HuH-7 (cell line): ENCODE data around the gene TRMT61A.

Source experiments
- DNase-seq: peaks from one replicate; pipeline ENCODE4 v3.0.0; 2011; ENCODE audit warnings: low spot score

The TRMT61A gene

DNA sequence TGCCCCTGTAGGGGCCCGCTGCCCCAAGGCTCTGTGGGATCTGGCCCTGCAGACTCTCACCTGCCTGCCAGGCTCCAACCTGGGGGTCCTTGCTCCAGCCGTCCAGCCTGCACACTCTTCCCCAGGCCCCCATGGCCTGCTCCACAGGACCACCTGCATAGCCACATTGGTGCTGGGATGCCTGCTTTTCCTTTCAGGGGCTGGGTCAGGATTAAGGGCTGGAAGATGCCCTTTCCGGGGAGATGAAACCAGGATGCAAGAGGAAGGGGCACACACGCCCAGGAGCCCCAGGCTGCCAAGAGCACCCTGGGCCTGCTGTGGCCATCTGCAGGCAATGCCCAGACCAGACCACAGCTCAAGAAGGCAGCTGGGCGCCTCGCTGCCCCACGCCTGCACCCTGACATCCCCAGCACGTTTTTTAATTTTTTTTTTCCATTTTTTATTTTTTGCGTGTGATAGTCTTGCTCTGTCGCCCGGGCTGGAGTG, 18.5 kb downstream of the TRMT61A start:
- DNase-seq: no peak

- no peak for DNase-seq
These were observed 19.0 kb downstream of the TRMT61A start for GRCh38 chr14:103547941-103548462.

GRCh38 chr14:103548463-103549351, 19.7 kb downstream of the TRMT61A start:
- DNase-seq: no peak

GRCh38 chr14:103549361-103550311, 20.6 kb downstream of the TRMT61A start:
- DNase-seq: peak; percentile 94

GRCh38 chr14:103550451-103551337, 21.7 kb downstream of the TRMT61A start:
- DNase-seq: no peak

GRCh38 chr14:103551338-103551762, 22.4 kb downstream of the TRMT61A start:
- DNase-seq: no peak

- no peak for DNase-seq
These were observed 23.2 kb downstream of the TRMT61A start for GRCh38 chr14:103552011-103552845.

GRCh38 chr14:103552846-103553210, 23.8 kb downstream of the TRMT61A start:
- no peak for DNase-seq

DNA sequence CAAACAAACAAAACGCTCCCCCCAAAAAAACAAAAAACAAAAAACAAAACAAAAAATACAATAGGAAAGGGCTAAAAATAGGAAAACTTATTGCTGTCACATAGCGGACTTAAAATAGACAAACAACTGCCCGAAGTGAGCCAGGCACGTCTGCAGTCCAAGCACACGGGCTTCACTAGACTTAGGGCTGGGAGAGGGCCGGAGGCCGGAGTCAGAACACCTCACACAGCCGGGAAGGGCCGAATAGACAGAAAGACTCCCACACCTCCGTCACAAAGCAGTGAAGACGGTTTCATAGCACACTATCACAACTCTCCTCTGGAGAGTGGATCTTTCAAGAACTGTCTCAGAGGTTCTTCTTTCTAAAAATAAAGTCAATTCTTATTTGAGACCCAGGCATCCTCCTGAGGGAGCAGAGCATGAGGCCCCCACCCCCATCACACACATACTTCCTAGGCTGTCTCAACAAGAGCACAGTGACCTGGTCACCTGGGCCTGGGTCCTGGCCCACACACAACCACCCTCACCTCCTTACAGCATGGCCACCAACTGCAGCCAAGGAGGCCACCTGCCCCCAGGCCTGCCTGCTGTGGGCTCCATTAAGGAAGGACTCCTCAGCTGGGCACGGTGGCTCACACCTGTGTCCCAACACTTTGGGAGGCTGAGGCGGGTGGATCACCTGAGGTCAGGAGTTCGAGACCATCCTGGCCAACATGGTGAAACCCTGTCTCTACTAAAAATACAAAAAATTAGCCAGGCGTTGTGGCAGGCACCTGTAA, 26.8 kb downstream of the TRMT61A start:
- DNase-seq: no peak

- DNase-seq: no peak
These were observed 28.2 kb downstream of the TRMT61A start for GRCh38 chr14:103556946-103557758.

DNA sequence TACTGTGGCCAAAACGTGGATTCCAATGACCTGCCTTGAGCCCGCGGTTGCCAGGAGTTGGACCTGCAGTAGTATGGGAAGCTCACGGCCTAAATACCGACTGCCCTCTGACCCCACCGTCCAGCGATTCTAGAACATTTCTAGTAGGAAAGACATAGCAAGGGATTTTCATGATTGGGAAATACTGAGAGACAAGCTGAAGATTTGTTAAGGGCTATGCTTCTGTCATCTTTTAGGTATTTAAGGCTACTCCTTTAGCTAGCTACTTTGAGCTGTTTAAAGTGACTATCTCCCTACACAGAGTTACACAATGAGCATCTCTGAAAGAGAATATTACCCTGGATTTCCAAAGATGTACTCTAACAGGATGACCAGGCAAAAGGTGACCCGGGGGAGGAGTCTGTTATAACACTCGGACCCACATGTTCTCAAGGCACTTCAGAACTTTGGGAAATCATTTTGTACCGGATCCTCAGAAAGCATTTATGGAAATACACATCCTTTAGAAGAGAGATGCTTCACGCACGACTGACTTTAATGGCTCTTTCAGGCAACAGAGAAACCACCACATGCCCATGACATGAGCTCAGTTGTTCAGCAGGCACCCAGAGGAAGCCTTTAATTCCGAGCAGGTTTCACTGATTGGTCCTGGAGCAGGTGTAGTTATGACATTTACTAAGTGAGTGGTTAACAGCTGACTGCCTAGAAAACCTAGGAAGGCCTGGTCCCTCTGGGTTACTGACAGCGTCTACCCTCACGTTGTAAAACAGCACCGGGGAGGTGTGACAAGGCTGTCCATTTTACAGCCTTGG, 29.3 kb downstream of the TRMT61A start:
- DNase-seq: no peak

DNA sequence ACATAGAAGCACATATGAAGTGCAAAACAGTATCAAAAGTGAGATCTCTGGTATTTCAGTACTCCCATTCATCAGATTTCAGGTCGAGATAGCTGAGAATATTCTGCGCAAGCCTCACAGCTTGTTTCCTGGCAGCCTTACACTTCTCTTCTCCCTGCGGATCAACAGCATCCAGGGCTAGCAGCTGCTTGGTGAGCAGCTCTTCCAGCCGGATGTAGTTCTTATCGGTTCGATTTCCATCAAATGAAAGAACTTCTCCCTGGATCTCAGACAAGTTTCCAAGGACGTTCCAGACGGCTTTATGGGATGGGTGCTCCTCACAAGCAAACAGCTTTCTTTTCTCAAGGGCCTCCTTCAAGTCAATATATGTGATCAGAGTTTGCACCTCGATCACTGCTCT, 30.8 kb downstream of the TRMT61A start:
- no peak for DNase-seq

DNA sequence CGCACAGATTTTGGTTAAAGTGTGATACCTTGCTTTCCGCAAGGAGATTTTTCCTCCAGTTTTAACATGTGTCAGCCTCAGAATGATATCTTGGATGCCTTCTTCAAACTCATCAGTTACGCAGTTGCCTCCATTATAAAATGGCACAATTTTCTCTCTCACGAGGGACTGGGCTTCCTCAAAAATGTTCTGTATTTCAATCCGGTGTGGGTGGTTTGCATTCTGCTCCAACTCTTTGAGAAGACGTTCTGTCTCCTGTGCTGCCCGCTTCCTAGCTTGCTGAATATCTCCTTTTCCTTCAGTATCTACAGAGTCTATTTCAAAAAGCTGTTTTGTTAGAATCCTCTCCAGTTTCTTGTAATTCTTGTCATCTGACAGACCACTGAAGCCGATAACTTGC, 31.7 kb downstream of the TRMT61A start:
- no peak for DNase-seq

GRCh38 chr14:103561381-103562178, 32.6 kb downstream of the TRMT61A start:
- DNase-seq: no peak

DNA sequence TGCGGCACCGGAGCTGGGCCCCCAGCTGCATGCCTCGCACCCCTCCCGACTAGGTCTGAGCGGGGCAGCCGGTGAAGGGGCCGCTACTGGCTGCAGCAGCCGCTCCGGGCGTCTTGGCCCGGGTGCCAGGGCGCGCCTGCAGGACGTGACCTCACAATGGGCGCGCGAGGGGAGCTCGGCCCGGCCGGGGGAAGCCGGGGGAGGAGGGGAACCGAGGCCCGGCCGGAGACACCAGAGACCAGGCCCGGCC, 33.1 kb downstream of the TRMT61A start:
- no peak for DNase-seq

DNA sequence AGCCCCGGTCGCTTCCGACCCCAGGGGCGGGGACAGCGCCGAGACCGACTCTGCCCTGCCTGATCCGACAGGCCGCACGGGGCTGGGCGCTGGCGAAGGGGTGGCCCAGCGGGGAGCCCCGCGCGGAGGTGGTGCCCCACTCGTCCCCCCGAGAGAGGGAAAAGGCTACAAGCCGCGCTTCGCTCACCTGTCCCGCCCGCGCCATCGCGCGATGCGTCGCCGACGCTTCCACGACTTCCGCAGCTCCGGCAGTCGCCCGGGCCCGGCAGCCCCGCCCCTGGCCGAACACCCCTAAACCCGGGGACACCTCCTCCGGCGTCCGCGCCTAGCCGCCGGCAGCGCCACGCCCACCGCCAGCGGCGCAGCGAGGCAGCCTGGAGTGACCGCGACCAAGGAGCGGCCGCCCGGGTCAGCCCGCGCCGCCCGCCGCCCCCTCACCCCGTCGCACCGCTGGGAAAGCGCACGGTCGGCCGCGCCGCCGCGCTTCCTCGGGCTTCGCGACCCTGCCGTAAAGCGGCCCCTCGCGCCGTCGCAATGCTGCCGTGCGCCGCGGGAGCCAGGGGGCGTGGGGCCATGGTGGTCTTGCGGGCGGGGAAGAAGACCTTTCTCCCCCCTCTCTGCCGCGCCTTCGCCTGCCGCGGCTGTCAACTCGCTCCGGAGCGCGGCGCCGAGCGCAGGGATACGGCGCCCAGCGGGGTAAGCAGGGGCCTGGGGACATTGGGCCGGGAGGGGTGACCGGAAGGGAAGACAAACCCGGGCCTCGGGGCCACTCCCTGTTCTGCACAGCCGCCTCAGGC, 33.6 kb downstream of the TRMT61A start, which contains the start of the genes BAG5 and COA8:
Gene BAG5 (minus strand): TSS at position 229 of the 797 bp plus-strand sequence. CDS start 1,493 bp downstream, outside the sequence.
Gene COA8 (plus strand): TSS at position 532 of the 797 bp plus-strand sequence. CDS start 42 bp downstream, at position 574.
- peak; percentile 92 for DNase-seq
